ENCODE data around the gene PRRX2.
"Not testable (repeated sequence)": the region's sequence is repeated elsewhere in the genome, so short reads cannot be mapped to it uniquely, and the experiment has no call there.

DNA sequence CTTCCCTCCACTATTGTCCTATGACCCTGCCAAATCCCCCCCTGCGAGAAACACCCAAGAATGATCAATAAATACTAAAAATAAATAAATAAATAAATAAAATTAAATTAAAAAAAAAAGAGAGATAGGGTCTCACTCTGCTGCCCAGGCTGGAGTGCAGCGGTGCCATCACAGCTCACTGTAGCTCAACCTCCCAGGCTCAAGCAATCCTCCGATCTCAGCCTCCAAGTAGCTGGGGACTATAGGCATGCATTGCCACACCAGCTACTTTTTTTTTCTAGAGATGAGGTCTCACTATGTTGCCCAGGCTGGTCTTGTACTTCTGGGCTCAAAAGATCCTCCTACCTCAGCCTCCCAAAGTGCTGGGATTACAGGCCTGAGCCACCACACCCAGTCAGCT lies 3.2 kb upstream of the PRRX2 start:
- not testable (repeated sequence) for TF ChIP-seq POLR2A (IDR thresholded peaks at IDR 0.05; ENCODE audit: low read depth, low read length); RFX5 (IDR thresholded peaks at IDR 0.05; ENCODE audit: low read depth, low read length); MXI1 (IDR thresholded peaks at IDR 0.05; ENCODE audit: borderline replicate concordance, low read depth, low read length); RCOR1 (IDR thresholded peaks at IDR 0.05; ENCODE audit: insufficient replicate concordance, low read length); MAZ (IDR thresholded peaks at IDR 0.05; ENCODE audit: borderline replicate concordance, low read depth, low read length); USF2 (IDR thresholded peaks at IDR 0.05; ENCODE audit: low read depth, low read length); CHD1 (IDR thresholded peaks at IDR 0.05; ENCODE audit: low read depth, low read length); MAFK (IDR thresholded peaks at IDR 0.05; ENCODE audit: low read depth, low read length); CEBPB (IDR thresholded peaks at IDR 0.05; ENCODE audit: low read depth, low read length); ELK1 (IDR thresholded peaks at IDR 0.05; ENCODE audit: borderline replicate concordance, low read depth, low read length); RAD21 (IDR thresholded peaks at IDR 0.05; ENCODE audit: low read length); NFE2L2 (IDR thresholded peaks at IDR 0.05; ENCODE audit: low read depth, low read length)
- TF ChIP-seq, protein P1, sequence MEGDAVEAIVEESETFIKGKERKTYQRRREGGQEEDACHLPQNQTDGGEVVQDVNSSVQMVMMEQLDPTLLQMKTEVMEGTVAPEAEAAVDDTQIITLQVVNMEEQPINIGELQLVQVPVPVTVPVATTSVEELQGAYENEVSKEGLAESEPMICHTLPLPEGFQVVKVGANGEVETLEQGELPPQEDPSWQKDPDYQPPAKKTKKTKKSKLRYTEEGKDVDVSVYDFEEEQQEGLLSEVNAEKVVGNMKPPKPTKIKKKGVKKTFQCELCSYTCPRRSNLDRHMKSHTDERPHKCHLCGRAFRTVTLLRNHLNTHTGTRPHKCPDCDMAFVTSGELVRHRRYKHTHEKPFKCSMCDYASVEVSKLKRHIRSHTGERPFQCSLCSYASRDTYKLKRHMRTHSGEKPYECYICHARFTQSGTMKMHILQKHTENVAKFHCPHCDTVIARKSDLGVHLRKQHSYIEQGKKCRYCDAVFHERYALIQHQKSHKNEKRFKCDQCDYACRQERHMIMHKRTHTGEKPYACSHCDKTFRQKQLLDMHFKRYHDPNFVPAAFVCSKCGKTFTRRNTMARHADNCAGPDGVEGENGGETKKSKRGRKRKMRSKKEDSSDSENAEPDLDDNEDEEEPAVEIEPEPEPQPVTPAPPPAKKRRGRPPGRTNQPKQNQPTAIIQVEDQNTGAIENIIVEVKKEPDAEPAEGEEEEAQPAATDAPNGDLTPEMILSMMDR (conservative IDR thresholded peaks at IDR 0.05; ENCODE audit: low read depth, low read length): not testable (repeated sequence)

Data from IMR-90 (cell line).